Smooth muscle cell (in vitro differentiated cells): ENCODE results near the gene OVOL1. TPM values are rescaled to one million over a fixed set of nuclear protein-coding genes. Genes with fewer than 3 reads are reported as not detected.

Experiments used
- DNase-seq: peaks from one replicate; lab custom pipeline; 2025; ENCODE audit not compliant: unreplicated experiment; lab: John Stamatoyannopoulos, UW
- H2AFZ ChIP-seq: fragments of 200-600 bp; sonication (generic); 2 replicates; pipeline ENCODE4 v1.6.0; 2016; ENCODE audit warnings: antibody characterized with exemption, low read depth, mild to moderate bottlenecking
- H3F3A ChIP-seq: fragments of 200-600 bp; sonication (generic); 2 replicates; pipeline ENCODE4 v1.6.0; 2017; ENCODE audit warnings: antibody characterized with exemption, low read depth
- H3K27ac ChIP-seq: fragments of 200-600 bp; sonication (generic); 2 replicates; pipeline ENCODE4 v1.5.1; 2016; ENCODE audit warnings: low read depth, mild to moderate bottlenecking
- H3K27me3 ChIP-seq: fragments of 200-600 bp; sonication (generic); 2 replicates; pipeline ENCODE4 v1.6.1; 2016; ENCODE audit warnings: low read depth, mild to moderate bottlenecking
- H3K36me3 ChIP-seq: fragments of 200-600 bp; sonication (generic); 2 replicates; pipeline ENCODE4 v1.5.1; 2016; ENCODE audit warnings: low read depth
- H3K4me1 ChIP-seq: fragments of 200-600 bp; sonication (generic); 2 replicates; pipeline ENCODE4 v1.5.1; 2016; ENCODE audit warnings: low read depth
- H3K4me2 ChIP-seq: fragments of 200-600 bp; sonication (generic); 2 replicates; pipeline ENCODE4 v1.6.0; 2016; ENCODE audit warnings: mild to moderate bottlenecking
- H3K4me3 ChIP-seq: fragments of 200-600 bp; sonication (generic); 2 replicates; pipeline ENCODE4 v1.5.1; 2016; ENCODE audit warnings: mild to moderate bottlenecking
- H3K79me2 ChIP-seq: fragments of 200-600 bp; sonication (generic); 2 replicates; pipeline ENCODE4 v1.6.0; 2016; ENCODE audit warnings: low read depth, mild to moderate bottlenecking
- H3K9ac ChIP-seq: fragments of 200-600 bp; sonication (generic); 2 replicates; pipeline ENCODE4 v1.6.0; 2016; ENCODE audit warnings: low read depth
- H3K9me3 ChIP-seq: fragments of 200-600 bp; sonication (generic); replicated peaks from 2 replicates; pipeline ENCODE4 v1.5.1; 2016; ENCODE audit warnings: low read depth
- H4K20me1 ChIP-seq: fragments of 200-600 bp; sonication (generic); 2 replicates; pipeline ENCODE4 v1.6.0; 2016; ENCODE audit warnings: low read depth
- WGBS: methylation state at CpG from one replicate; pipeline ENCODE4 v1.1.7; 2016; ENCODE audit warnings: low lambda C conversion rate; 5-methylcytosine and 5-hydroxymethylcytosine counted together
- polyA plus RNA-seq: library from polyadenylated mRNA; unstranded; fragments of >200 nt; fragmentation: Nextera tagmentation; extraction: Ambion mirVana; gene quantifications from 2 replicates; pipeline ENCODE4 v1.2.1, GENCODE V29; 2016
- total RNA-seq: library from RNA; depleted of rRNA; stranded (reverse); fragments of >200 nt; gene quantifications from 2 replicates; pipeline ENCODE4 v1.2.3, GENCODE V29; 2014
- TF ChIP-seq, protein P1 (sequence below): fragments of 200-600 bp; sonication (generic); IDR thresholded peaks from 2 replicates; pipeline ENCODE4 v1.5.1; 2017; ENCODE audit warnings: borderline replicate concordance, mild to moderate bottlenecking, antibody characterized with exemption; ENCODE audit not compliant: insufficient read depth, poor library complexity, severe bottlenecking

The OVOL1 gene
- total and polyA plus RNA-seq, 2 experiments from 2014 or later = 3.1 to 7.8 TPM

DNA sequence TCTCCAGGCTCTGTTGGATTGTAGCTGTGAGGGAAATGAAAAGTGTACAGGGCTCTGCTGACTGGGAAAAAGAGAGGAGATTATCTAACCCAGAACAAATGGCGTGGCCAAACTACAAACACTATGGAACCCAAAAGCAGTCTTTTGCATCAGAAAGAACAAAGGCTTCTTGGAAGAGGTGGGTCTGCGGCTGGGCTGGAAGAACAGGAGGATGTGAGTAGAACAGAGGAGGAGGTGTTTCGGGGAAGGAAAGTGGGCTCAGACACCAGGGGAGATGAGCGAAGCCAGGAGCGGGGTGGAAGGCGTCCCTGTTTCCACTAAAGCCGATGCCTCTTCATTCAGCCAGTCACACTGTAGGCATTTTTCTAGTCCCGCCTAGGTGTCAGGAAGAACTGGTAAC lies 12.0 kb downstream of the OVOL1 start:
- TF ChIP-seq, protein P1, sequence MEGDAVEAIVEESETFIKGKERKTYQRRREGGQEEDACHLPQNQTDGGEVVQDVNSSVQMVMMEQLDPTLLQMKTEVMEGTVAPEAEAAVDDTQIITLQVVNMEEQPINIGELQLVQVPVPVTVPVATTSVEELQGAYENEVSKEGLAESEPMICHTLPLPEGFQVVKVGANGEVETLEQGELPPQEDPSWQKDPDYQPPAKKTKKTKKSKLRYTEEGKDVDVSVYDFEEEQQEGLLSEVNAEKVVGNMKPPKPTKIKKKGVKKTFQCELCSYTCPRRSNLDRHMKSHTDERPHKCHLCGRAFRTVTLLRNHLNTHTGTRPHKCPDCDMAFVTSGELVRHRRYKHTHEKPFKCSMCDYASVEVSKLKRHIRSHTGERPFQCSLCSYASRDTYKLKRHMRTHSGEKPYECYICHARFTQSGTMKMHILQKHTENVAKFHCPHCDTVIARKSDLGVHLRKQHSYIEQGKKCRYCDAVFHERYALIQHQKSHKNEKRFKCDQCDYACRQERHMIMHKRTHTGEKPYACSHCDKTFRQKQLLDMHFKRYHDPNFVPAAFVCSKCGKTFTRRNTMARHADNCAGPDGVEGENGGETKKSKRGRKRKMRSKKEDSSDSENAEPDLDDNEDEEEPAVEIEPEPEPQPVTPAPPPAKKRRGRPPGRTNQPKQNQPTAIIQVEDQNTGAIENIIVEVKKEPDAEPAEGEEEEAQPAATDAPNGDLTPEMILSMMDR = no peak
- no peak for DNase-seq
- no peaks in the 10 kb centered on the region for H3K79me2 ChIP-seq
- no peak overlapping the region for H3K9ac ChIP-seq
- peaks cover 10% of the 10 kb centered on the region for H3K4me1 ChIP-seq
- H3K9me3 ChIP-seq = no peaks in the 10 kb centered on the region
- H4K20me1 ChIP-seq = no peaks in the 10 kb centered on the region
- no peak overlapping the region for H2AFZ ChIP-seq
- no peaks in the 10 kb centered on the region for H3F3A ChIP-seq
- H3K27ac ChIP-seq = no peak overlapping the region
- WGBS = 90% methylated on average over 8 of the region's 8 CpGs
- peaks cover 2% of the 10 kb centered on the region for H3K27me3 ChIP-seq
- H3K36me3 ChIP-seq = no peaks in the 10 kb centered on the region
- no peak overlapping the region for H3K4me3 ChIP-seq
- no peak overlapping the region for H3K4me2 ChIP-seq

DNA sequence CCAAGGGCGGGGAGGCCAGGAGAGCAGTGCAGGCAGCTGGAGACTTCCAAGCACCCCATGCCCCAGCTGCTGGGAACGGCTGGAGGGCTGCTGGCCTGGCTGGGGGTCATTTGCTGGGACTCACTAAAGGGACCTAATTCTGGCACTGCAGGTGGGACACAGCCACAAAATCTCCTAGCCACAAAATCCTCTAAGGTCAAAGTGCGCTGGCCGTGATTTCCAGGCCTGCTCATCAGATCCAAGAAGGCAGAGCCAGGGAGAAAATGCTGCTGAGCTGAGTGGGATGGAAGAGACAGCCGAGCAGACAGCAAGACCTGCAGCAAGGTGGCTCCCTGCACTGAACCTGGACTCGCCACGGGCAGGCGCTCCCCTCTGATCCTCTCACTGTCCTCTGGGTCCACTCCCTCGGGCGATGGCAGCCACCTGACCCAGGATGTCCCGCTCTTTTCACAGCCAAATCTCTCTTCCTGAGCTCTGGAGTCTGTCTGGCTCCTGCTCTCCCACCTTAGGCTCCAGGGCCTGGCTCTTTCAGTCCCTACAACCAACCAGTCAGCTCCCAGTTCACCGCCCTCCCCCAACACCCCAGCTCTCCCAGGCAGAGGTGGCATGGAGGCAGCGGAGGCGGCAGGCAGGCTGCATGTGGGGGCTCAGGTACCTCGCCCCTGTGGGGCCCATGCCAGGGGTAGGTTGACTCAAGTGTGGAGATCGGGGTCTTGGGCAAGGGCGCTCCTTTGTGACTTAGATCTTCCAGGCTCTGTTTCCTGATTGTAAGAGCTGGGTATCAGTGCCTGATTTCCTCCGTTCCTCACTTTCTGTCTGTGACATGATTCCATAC lies 14.5 kb downstream of the OVOL1 start:
- peaks cover 10% of the 10 kb centered on the region for H3K4me1 ChIP-seq
- no peak overlapping the region for H3K4me3 ChIP-seq
- no peak overlapping the region for H3K27ac ChIP-seq
- DNase-seq = no peak
- H3K27me3 ChIP-seq = peaks cover 7% of the 10 kb centered on the region
- H3K9me3 ChIP-seq = no peaks in the 10 kb centered on the region
- TF ChIP-seq, protein P1 = no peak
- no peak overlapping the region for H3K9ac ChIP-seq
- H4K20me1 ChIP-seq = no peaks in the 10 kb centered on the region
- H3K79me2 ChIP-seq = no peaks in the 10 kb centered on the region
- 93% methylated on average over 18 of the region's 18 CpGs for WGBS
- H3F3A ChIP-seq = no peaks in the 10 kb centered on the region
- no peak overlapping the region for H2AFZ ChIP-seq
- H3K4me2 ChIP-seq = no peak overlapping the region
- H3K36me3 ChIP-seq = no peaks in the 10 kb centered on the region

DNA sequence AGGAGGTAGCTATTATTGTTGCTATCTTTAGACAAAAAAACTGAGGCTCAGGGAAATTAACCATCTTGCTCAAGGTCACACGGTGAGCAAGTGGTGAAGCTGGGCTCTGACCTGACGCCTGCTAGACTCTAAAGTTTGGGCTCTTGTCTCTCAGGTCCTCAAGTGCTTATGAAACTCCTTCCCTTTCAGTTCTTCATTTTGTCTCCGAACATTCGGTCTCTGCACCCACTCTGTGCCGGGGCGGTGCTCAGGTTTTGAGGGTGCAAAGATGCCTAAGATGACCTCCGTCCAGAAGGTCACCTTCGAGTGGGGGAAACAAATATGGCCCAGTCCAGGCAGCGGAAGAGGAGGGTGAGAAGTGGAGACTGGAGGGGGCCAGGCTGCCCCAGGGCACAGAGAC lies 16.0 kb downstream of the OVOL1 start:
- Histone ChIP-seq H3K4me3 (no peak overlapping the region), H3K4me2 (no peak overlapping the region), H3K9ac (no peak overlapping the region), H2AFZ (no peak overlapping the region), H3K4me1 (no peaks in the 10 kb centered on the region), H4K20me1 (no peaks in the 10 kb centered on the region), H3K79me2 (no peaks in the 10 kb centered on the region), H3K9me3 (no peaks in the 10 kb centered on the region), H3K27me3 (peaks cover 7% of the 10 kb centered on the region), H3K27ac (no peak overlapping the region), H3K36me3 (no peaks in the 10 kb centered on the region), H3F3A (no peaks in the 10 kb centered on the region)
- WGBS = 91% methylated on average over 9 of the region's 9 CpGs
- no peak for DNase-seq
- TF ChIP-seq, protein P1 = no peak
